Measurements from ENCODE around the gene SPAG6. TPM values are rescaled to one million over a fixed set of nuclear protein-coding genes. Genes with fewer than 3 reads are reported as not detected.

Gene SPAG6
- total and polyA plus RNA-seq, 2 of the 4 experiments (the other 2 are of a cell fraction): not detected

DNA sequence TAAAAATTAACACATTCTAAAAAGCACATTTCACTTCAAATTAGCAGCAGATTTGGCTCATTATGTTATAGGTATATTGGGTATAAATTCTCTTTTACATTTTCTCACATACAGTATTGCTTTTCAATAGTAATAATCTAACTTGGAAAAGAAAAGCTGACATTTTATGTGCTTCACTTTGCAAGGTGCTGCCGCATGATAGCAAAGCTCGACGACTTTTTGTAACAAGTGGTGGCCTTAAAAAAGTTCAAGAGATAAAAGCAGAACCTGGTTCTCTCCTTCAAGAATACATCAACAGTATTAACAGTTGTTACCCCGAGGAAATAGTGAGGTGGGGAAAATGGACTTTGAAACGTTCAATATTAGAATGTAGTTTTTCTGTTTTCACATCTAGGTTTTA lies 65.5 kb downstream of the SPAG6 start:
- H3K36me3 ChIP-seq (ENCODE audit: control insufficient read depth, insufficient read depth, low read length): no peaks in the 10 kb centered on the region
- no peak overlapping the region for H3K4ac ChIP-seq (ENCODE audit: low read depth, low read length)
- H2BK5ac ChIP-seq (ENCODE audit: low read depth, low read length, poor library complexity, severe bottlenecking): no peak overlapping the region
- WGBS, 2 experiments (ENCODE audit: extremely low coverage in 2 of 2, insufficient read length in 1 of 2): no CpG with 5 or more reads among the region's 5 CpGs
- no peak overlapping the region for H3K14ac ChIP-seq (replicated peaks; ENCODE audit: low read depth, low read length)
- no peak overlapping the region for H3K18ac ChIP-seq (ENCODE audit: low read depth, low read length)
- ChIA-PET CTCF (no interaction called here), POLR2A (ENCODE audit: unreplicated experiment) (no interaction called here)
- no peak overlapping the region for H4K8ac ChIP-seq (ENCODE audit: low read depth in 2 of 2, low read length in 2 of 2)
- no peak overlapping the region for H4K5ac ChIP-seq (ENCODE audit: low read depth, low read length)
- H3K4me3 ChIP-seq (ENCODE audit: insufficient read depth, low read depth, low read length): no peak overlapping the region
- no peak overlapping the region for H3K23ac ChIP-seq (ENCODE audit: low read depth, low read length)
- in situ Hi-C loops (cut with MboI; ENCODE audit: low sequenced_read_pairs) (loop anchor here (25.0 kb wide), 1 partner anchor 399 kb away; the partner anchor contains the start of gene DNAJC1), dilution Hi-C loops (cut with HindIII; ENCODE audit: low sequenced_read_pairs, unreplicated experiment) (no loop called here), intact Hi-C loops (cut with micrococcal nuclease) (no loop called here)
- H3K4me1 ChIP-seq (ENCODE audit: control insufficient read depth, insufficient read depth, low read length): no peaks in the 10 kb centered on the region
- H3K79me1 ChIP-seq (ENCODE audit: low read depth in 1 of 2, low read length in 2 of 2): no peaks in the 10 kb centered on the region
- H2AK9ac ChIP-seq (replicated peaks; ENCODE audit: low read depth, low read length, poor library complexity): no peak overlapping the region
- no peak overlapping the region for H3K56ac ChIP-seq (ENCODE audit: extremely low read depth, insufficient read depth, low read length)
- no peaks in the 10 kb centered on the region for H4K20me1 ChIP-seq (ENCODE audit: insufficient read depth, low read length)
- H2AK5ac ChIP-seq (ENCODE audit: low read depth, low read length): no peak overlapping the region
- no peak overlapping the region for H2BK15ac ChIP-seq (ENCODE audit: low read depth, low read length)
- no TSS peak for BruUV-seq (replicated peaks)
- no peaks in the 10 kb centered on the region for H3K9me1 ChIP-seq (ENCODE audit: insufficient read depth, low read length)
- no peak overlapping the region for H2BK120ac ChIP-seq (ENCODE audit: low read depth, low read length)
- TF ChIP-seq MXI1 (IDR thresholded peaks at IDR 0.05; ENCODE audit: borderline replicate concordance, low read depth, low read length): no peak
- TF ChIP-seq RFX5 (IDR thresholded peaks at IDR 0.05; ENCODE audit: low read depth, low read length): no peak
- TF ChIP-seq, protein P1, sequence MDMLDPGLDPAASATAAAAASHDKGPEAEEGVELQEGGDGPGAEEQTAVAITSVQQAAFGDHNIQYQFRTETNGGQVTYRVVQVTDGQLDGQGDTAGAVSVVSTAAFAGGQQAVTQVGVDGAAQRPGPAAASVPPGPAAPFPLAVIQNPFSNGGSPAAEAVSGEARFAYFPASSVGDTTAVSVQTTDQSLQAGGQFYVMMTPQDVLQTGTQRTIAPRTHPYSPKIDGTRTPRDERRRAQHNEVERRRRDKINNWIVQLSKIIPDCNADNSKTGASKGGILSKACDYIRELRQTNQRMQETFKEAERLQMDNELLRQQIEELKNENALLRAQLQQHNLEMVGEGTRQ (IDR thresholded peaks at IDR 0.05; ENCODE audit: low read depth, low read length): no peak
- no peak for TF ChIP-seq CHD1 (IDR thresholded peaks at IDR 0.05; ENCODE audit: low read depth, low read length)
- TF ChIP-seq MAZ (IDR thresholded peaks at IDR 0.05; ENCODE audit: borderline replicate concordance, low read depth, low read length): no peak
- TF ChIP-seq, protein P2, sequence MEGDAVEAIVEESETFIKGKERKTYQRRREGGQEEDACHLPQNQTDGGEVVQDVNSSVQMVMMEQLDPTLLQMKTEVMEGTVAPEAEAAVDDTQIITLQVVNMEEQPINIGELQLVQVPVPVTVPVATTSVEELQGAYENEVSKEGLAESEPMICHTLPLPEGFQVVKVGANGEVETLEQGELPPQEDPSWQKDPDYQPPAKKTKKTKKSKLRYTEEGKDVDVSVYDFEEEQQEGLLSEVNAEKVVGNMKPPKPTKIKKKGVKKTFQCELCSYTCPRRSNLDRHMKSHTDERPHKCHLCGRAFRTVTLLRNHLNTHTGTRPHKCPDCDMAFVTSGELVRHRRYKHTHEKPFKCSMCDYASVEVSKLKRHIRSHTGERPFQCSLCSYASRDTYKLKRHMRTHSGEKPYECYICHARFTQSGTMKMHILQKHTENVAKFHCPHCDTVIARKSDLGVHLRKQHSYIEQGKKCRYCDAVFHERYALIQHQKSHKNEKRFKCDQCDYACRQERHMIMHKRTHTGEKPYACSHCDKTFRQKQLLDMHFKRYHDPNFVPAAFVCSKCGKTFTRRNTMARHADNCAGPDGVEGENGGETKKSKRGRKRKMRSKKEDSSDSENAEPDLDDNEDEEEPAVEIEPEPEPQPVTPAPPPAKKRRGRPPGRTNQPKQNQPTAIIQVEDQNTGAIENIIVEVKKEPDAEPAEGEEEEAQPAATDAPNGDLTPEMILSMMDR (conservative IDR thresholded peaks at IDR 0.05; ENCODE audit: low read depth, low read length): no peak
- TF ChIP-seq MAFK (IDR thresholded peaks at IDR 0.05; ENCODE audit: low read depth, low read length): no peak
- TF ChIP-seq RAD21 (IDR thresholded peaks at IDR 0.05; ENCODE audit: low read length): no peak
- TF ChIP-seq BHLHE40 (IDR thresholded peaks at IDR 0.05; ENCODE audit: low read depth, low read length): no peak
- no peak for TF ChIP-seq RCOR1 (IDR thresholded peaks at IDR 0.05; ENCODE audit: insufficient replicate concordance, low read length)
- no peak for TF ChIP-seq POLR2A (IDR thresholded peaks at IDR 0.05; ENCODE audit: low read depth, low read length)
- TF ChIP-seq FOS (IDR thresholded peaks at IDR 0.05; ENCODE audit: low read depth, low read length): no peak
- TF ChIP-seq SMC3 (IDR thresholded peaks at IDR 0.05; ENCODE audit: low read depth, low read length): no peak
- no peak for TF ChIP-seq CEBPB (IDR thresholded peaks at IDR 0.05; ENCODE audit: low read depth, low read length)
- peaks cover 2% of the 10 kb centered on the region; the same call in 1 of the 2 replicates for H3K27me3 ChIP-seq (ENCODE audit: control insufficient read depth, insufficient read depth, low read length)
- H3K4me2 ChIP-seq (ENCODE audit: low read depth, low read length): no peak overlapping the region
- H3K27ac ChIP-seq (ENCODE audit: insufficient read depth, low read length): no peak overlapping the region
- H2AFZ ChIP-seq (replicated peaks; ENCODE audit: low read length, poor library complexity): no peak overlapping the region
- H2BK20ac ChIP-seq (ENCODE audit: low read depth, low read length): no peak overlapping the region
- ATAC-seq (ENCODE audit: low read depth) (no peak), DNase-seq (no peak)
- H3K9me3 ChIP-seq (ENCODE audit: control insufficient read depth, insufficient read depth, low read length): no peaks in the 10 kb centered on the region
- H3K9ac ChIP-seq (ENCODE audit: low read depth, low read length): no peak overlapping the region
- H4K91ac ChIP-seq (ENCODE audit: insufficient read depth, low read depth, low read length): no peak overlapping the region
